ENCODE data around the gene LAMA2.

DNA sequence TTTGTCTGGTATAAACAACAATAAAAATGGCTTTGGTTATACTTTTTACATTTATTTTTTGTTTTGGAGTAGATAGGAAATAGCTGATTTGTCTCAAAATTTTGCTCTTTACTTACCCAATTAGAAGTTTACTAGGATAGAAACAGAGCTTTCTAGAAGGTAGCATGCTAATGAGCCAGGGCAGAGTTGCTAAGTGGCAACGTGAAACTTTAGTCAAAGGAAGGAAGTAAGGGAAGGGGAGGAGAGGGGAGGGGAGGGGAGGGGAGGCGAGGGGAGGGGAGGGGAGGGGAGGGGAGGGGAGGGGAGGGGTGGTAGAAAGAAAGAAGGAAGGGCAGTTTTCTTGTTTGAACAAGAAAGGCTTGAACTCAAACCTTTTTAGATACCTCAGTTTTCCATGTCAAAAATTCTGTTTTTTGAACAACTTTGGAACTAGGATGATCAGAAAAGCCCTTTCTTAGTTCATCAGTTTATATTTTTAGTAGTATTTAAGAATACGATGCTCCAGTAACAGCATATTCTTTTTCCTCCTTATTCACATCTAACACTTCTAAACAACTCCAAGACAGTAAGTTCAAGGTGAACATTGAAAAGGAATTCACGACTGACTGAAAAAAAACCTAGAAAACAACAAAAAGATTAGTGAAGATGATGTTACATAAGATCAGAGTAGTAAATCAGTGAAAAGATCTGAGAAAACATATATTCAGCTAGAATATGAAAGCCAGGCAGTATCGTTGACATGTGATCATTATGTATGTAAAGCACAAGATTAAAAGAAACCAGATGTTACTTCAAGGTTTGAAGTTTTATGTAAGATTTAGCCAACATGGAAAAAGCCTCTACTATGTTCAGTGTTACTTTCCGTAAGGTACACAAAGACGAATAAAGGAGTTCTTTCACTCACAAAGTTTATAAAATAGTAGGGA is 563.6 kb downstream of the LAMA2 start:
- TF ChIP-seq, protein P1, sequence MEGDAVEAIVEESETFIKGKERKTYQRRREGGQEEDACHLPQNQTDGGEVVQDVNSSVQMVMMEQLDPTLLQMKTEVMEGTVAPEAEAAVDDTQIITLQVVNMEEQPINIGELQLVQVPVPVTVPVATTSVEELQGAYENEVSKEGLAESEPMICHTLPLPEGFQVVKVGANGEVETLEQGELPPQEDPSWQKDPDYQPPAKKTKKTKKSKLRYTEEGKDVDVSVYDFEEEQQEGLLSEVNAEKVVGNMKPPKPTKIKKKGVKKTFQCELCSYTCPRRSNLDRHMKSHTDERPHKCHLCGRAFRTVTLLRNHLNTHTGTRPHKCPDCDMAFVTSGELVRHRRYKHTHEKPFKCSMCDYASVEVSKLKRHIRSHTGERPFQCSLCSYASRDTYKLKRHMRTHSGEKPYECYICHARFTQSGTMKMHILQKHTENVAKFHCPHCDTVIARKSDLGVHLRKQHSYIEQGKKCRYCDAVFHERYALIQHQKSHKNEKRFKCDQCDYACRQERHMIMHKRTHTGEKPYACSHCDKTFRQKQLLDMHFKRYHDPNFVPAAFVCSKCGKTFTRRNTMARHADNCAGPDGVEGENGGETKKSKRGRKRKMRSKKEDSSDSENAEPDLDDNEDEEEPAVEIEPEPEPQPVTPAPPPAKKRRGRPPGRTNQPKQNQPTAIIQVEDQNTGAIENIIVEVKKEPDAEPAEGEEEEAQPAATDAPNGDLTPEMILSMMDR (IDR thresholded peaks at IDR 0.05): no peak
- TF ChIP-seq POLR2A (IDR thresholded peaks at IDR 0.05): no peak

All from suprapubic skin (tissue), 3 donors.